Transverse colon (tissue), 4 donors: Measurements from ENCODE around the gene ZCCHC8. TPM values are rescaled to one million over a fixed set of nuclear protein-coding genes. Genes with fewer than 3 reads are reported as not detected.

Experiments used
- DNase-seq: peaks from one replicate; pipeline ENCODE4 v3.0.0-alpha.2; 2019
- H3K27ac ChIP-seq, 4 donors: fragments of 200-600 bp; sonication (generic); 2 replicates each; pipeline ENCODE4 v1.5.1; 2016 to 2018; ENCODE audit warnings: inconsistent platforms in 4 of 4
- H3K27me3 ChIP-seq: fragments of 200-600 bp; sonication (generic); 2 replicates; pipeline ENCODE4 v1.5.1; 2017; ENCODE audit warnings: inconsistent platforms
- H3K36me3 ChIP-seq, 4 donors: fragments of 200-600 bp; sonication (generic); 2 replicates each; pipeline ENCODE4 v1.5.1; 2017 to 2019; ENCODE audit warnings: inconsistent platforms in 4 of 4
- H3K4me1 ChIP-seq, 4 donors: fragments of 200-600 bp; sonication (generic); 2 replicates each; pipeline ENCODE4 v1.5.1; 2017 to 2020; ENCODE audit warnings: inconsistent platforms in 4 of 4
- H3K4me3 ChIP-seq, 4 donors: fragments of 200-600 bp; sonication (generic); 1 replicate in 1 of 4; 2 replicates in 3 of 4; pipeline versions ENCODE4 v1.5.1 to v1.6.1; 2017 to 2019; ENCODE audit warnings: inconsistent platforms in 4 of 4
- H3K9me3 ChIP-seq, 2 donors: fragments of 200-600 bp; sonication (generic); 2 replicates each; pipeline ENCODE4 v1.5.1; 2017 to 2019; ENCODE audit warnings: inconsistent platforms in 2 of 2
- EP300 ChIP-seq: sonication (generic); formaldehyde crosslinking; IDR thresholded peaks from one replicate; pipeline ENCODE4 v1.6.1; 2017; ENCODE audit warnings: antibody characterized with exemption, low read depth
- POLR2A ChIP-seq: fragments of 450-650 bp; IDR thresholded peaks from one replicate; pipeline ENCODE4 v1.6.1; 2016; ENCODE audit warnings: antibody characterized with exemption, mild to moderate bottlenecking, moderate library complexity
- POLR2AphosphoS5 ChIP-seq, 3 donors: sonication (generic); formaldehyde crosslinking; IDR thresholded peaks; one replicate each; pipeline ENCODE4 v1.6.1; 2016; ENCODE audit warnings: antibody characterized with exemption in 3 of 3
- WGBS, 2 donors: methylation state at CpG; one replicate each; pipeline ENCODE4 v1.1.5; 2018; ENCODE audit warnings: low coverage in 1 of 2; 5-methylcytosine and 5-hydroxymethylcytosine counted together
- in situ Hi-C, 4 donors: fragments of 200-750 bp; cut with MboI; loops; one replicate each; pipeline versions ENCODE4 v1.15.0 to v1.15.1; 2017; ENCODE audit warnings: low sequenced_read_pairs in 3 of 4, low pct_ligation_motif_present in 1 of 4, low pct_unique_long_range_greater_than_20kb in 1 of 4
- intact Hi-C: fragments of 100-400 bp; cut with DNase I; formaldehyde crosslinking; loops from one replicate; pipeline ENCODE4 v1.15.1; 2023; ENCODE audit warnings: low total_unique reads
- total RNA-seq, 4 donors: library from RNA; depleted of rRNA; stranded (reverse); fragments of >200 nt; gene quantifications; one replicate each; pipeline ENCODE4 v1.1.0, GENCODE V29; 2016
- TF ChIP-seq, protein P1 (sequence below), 5 experiments: fragments of 200-600 bp in 3 of 5; fragments of 450-650 bp in 2 of 5; sonication (generic) in 3 of 5; IDR thresholded peaks; 1 replicate in 2 of 5; 2 replicates in 3 of 5; pipeline ENCODE4 v1.5.1; 2016 to 2017; ENCODE audit warnings: antibody characterized with exemption in 5 of 5, inconsistent platforms in 3 of 5, mild to moderate bottlenecking in 2 of 5, moderate library complexity in 1 of 5

ZCCHC8 gene
- total RNA-seq, 4 donors from 2014 or later: 15.9 to 28.4 (median 19.9) TPM

DNA sequence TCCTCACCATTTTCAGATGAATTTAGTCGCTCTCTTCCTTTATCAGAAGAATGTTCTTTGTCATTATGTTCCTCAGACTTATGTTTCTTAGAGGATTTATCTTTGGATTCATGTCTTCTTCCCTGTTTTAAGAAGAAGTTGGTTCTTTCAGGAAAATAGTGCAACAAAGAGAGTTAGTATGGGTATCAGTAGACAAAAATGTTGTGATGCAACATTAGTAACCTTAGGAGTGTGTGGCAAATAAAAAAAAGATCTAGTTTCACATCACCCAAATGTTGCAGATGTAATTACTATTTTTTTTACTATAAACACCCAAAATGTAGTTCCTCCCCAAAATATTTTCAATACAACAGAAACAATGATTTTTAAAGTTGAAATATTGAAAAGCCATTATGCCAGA lies 18.2 kb upstream of the ZCCHC8 start:
- H3K27ac ChIP-seq: no peak overlapping the region
- 78 to 97% methylated on average over 1 of the region's 1 CpG for WGBS, 2 donors
- H3K4me1 ChIP-seq: peaks cover 15 to 25% (median 18%) of the 10 kb centered on the region in 4 donors
- TF ChIP-seq EP300 (no peak), POLR2AphosphoS5 (IDR thresholded peaks at IDR 0.05) (no peak), POLR2A (no peak)
- TF ChIP-seq, protein P1, sequence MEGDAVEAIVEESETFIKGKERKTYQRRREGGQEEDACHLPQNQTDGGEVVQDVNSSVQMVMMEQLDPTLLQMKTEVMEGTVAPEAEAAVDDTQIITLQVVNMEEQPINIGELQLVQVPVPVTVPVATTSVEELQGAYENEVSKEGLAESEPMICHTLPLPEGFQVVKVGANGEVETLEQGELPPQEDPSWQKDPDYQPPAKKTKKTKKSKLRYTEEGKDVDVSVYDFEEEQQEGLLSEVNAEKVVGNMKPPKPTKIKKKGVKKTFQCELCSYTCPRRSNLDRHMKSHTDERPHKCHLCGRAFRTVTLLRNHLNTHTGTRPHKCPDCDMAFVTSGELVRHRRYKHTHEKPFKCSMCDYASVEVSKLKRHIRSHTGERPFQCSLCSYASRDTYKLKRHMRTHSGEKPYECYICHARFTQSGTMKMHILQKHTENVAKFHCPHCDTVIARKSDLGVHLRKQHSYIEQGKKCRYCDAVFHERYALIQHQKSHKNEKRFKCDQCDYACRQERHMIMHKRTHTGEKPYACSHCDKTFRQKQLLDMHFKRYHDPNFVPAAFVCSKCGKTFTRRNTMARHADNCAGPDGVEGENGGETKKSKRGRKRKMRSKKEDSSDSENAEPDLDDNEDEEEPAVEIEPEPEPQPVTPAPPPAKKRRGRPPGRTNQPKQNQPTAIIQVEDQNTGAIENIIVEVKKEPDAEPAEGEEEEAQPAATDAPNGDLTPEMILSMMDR (IDR thresholded peaks at IDR 0.05): no peak
- no peak overlapping the region for H3K4me3 ChIP-seq
- in situ Hi-C loops: no loop called here
- intact Hi-C loops: no loop called here
- DNase-seq: no peak
- H3K9me3 ChIP-seq: no peaks in the 10 kb centered on the region
- peaks cover 0 to 84% (median 40%) of the 10 kb centered on the region in 4 donors for H3K36me3 ChIP-seq
- no peaks in the 10 kb centered on the region for H3K27me3 ChIP-seq

DNA sequence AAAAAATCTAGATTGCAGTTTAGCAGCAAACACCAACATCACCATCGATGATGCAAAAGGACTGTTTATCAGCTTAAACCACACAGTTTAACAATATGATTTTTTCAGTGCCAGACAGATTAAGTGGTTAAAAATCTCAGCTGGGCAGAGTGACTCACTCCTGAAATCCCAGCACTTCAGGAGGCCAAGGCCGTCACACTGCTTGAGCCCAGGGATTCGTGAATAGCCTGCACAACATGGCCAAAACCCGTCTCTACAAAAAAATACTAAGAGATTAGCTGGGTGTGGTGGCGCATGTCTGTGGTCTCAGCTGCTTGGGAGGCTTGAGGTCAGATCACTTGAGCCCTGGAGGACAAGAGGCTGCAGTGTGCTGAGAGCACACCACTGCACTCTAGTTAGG lies 17.1 kb upstream of the ZCCHC8 start:
- no peaks in the 10 kb centered on the region for H3K27me3 ChIP-seq
- no peaks in the 10 kb centered on the region for H3K9me3 ChIP-seq
- peaks cover 0 to 92% (median 45%) of the 10 kb centered on the region in 4 donors for H3K36me3 ChIP-seq
- no peak for DNase-seq
- H3K27ac ChIP-seq: no peak overlapping the region
- in situ Hi-C loops (no loop called here), intact Hi-C loops (no loop called here)
- peaks cover 4 to 14% (median 11%) of the 10 kb centered on the region in 4 donors for H3K4me1 ChIP-seq
- 71 to 90% methylated on average over 2 to 5 of the region's 5 CpGs for WGBS, 2 donors
- H3K4me3 ChIP-seq: no peak overlapping the region
- TF ChIP-seq POLR2A (no peak), POLR2AphosphoS5 (IDR thresholded peaks at IDR 0.05) (no peak), EP300 (no peak)
- TF ChIP-seq, protein P1 (IDR thresholded peaks at IDR 0.05): no peak

DNA sequence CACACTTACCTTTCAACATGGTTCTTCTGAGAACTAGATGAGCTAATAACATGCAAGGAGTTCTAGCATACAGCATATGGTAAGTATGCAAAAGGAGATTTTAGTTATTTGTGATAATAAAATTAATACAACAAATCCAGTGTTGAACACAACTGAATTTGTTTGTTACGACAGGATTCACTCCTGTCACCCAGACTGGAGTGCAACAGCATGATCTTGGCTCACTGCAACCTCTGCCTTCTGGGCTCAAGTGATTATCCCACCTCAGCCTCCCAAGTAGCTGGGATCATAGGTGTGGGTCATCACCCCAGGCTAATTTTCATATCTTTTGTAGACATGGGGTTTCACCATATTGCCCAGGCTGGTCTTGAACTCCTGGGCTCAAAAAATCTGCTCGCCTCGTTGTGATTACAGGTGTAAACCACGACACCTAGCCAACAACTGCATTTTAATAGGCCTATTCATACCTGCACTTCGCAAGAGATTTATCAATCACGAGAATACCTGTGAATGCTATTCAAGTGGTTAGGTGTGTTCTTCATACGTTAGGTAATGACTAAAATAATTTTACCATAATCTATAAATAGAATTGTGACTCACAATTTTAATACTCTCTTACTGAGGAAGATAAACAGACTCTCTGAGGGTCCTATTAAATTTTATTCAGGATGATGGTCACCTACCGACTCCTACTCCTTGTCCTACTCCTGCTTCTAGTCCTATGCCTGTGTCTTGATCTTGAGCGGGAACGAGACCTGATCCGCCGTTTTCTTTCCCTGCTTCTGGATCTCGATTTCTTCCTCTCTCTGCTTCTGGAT lies 16.0 kb upstream of the ZCCHC8 start:
- in situ Hi-C loops (no loop called here), intact Hi-C loops (no loop called here)
- no peak for DNase-seq
- Histone ChIP-seq H3K27ac (no peak overlapping the region), H3K9me3 (no peaks in the 10 kb centered on the region), H3K4me1 (peaks cover 0 to 3% (median under 1%) of the 10 kb centered on the region in 4 donors), H3K4me3 (no peak overlapping the region), H3K27me3 (no peaks in the 10 kb centered on the region), H3K36me3 (peaks cover 0 to 99% (median 47%) of the 10 kb centered on the region in 4 donors)
- TF ChIP-seq, protein P1 (IDR thresholded peaks at IDR 0.05): no peak
- TF ChIP-seq EP300 (no peak), POLR2A (no peak), POLR2AphosphoS5 (IDR thresholded peaks at IDR 0.05) (no peak)
- WGBS, 2 donors: 89 to 90% methylated on average over 13 of the region's 13 CpGs

DNA sequence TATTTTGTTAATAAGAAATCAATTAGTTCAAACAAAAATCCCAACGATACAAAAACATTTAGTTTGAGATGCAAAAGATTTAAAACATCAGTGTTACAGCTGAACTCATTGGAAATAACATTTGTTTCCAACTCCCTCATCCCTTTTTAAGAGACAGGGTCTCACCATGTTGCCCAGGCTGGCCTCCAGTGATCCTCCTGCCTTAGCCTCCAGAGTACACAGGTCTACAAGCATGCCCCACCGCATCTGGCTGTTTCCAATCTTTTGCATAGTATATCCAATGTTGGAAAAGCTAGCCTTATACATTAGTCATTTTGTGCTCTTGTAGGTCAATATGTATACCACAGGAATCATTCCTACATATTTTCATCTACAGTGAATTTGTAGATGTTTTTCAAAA lies 14.5 kb upstream of the ZCCHC8 start:
- Histone ChIP-seq H3K9me3 (no peaks in the 10 kb centered on the region), H3K36me3 (peaks cover 0 to 99% (median 47%) of the 10 kb centered on the region in 4 donors), H3K4me1 (no peaks in the 10 kb centered on the region), H3K4me3 (no peak overlapping the region), H3K27ac (no peak overlapping the region), H3K27me3 (no peaks in the 10 kb centered on the region)
- no peak for DNase-seq
- TF ChIP-seq, protein P1 (IDR thresholded peaks at IDR 0.05): no peak
- TF ChIP-seq POLR2A: no peak
- no peak for TF ChIP-seq EP300
- no peak for TF ChIP-seq POLR2AphosphoS5 (IDR thresholded peaks at IDR 0.05)
- WGBS, 2 donors: 90 to 93% methylated on average over 1 to 2 of the region's 2 CpGs
- intact Hi-C loops: no loop called here
- in situ Hi-C loops: no loop called here
